ENCODE measurements around the gene TULP1. TPM values are rescaled to one million over a fixed set of nuclear protein-coding genes. Genes with fewer than 3 reads are reported as not detected.

Gene TULP1
- total and polyA plus RNA-seq, 2 of the 8 experiments (the other 6 are each of a cell fraction or from before 2014, with no cell fraction given) = 3.2 to 6.8 TPM

DNA sequence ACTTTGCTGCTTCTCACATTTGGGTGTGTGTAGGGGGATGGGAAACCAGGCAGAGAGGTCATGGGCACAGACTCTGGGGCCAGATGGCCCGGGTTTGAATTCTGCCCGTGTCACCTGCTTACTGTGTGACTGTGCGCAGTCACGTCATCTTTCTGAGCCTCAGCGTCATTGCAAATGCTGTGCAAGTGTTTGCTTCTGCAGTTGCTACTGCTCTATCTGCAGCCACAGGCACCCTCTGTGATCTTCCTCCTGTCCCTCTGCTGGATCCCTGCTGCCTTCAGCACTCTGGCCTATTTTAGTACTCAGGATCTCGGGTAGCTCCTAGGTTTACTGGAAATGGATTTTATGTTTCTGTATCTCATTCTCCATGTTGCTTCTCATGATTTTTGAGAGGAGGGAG, 40.6 kb upstream of the TULP1 start:
- H3K23me2 ChIP-seq (ENCODE audit: low read depth, low read length) = no peaks in the 10 kb centered on the region
- H3K4me3 ChIP-seq (ENCODE audit: extremely low read depth in 1 of 4, insufficient read depth in 2 of 4, low read depth in 3 of 4, low read length in 4 of 4) = no peak overlapping the region
- DNase-seq (ENCODE audit: low read depth in 1 of 2, low spot score in 2 of 2) (no peak), FAIRE-seq (no peak)
- H3K9me3 ChIP-seq (ENCODE audit: insufficient read depth in 2 of 2, low read depth in 1 of 2, low read length in 1 of 2) = no peaks in the 10 kb centered on the region
- H3K4me1 ChIP-seq (replicated peaks in 1 of 4; ENCODE audit: control insufficient read depth in 3 of 4, insufficient read depth in 4 of 4, low read length in 3 of 4) = no peaks in the 10 kb centered on the region
- H4K91ac ChIP-seq (replicated peaks; ENCODE audit: insufficient read length, low read length) = no peak overlapping the region
- no peaks in the 10 kb centered on the region for H4K20me1 ChIP-seq (replicated peaks in 1 of 2; ENCODE audit: control insufficient read depth in 1 of 2, insufficient read depth in 2 of 2, low read length in 2 of 2)
- no peak overlapping the region for H3K56ac ChIP-seq (replicated peaks; ENCODE audit: insufficient read length, low read depth, low read length)
- no peak overlapping the region; a peak in 1 of 7 replicates for H3K9ac ChIP-seq (replicated peaks in 1 of 4; ENCODE audit: extremely low read depth in 1 of 4, low read depth in 3 of 4, low read length in 3 of 4)
- H2BK12ac ChIP-seq (ENCODE audit: low read depth, low read length) = no peak overlapping the region
- H3K27me3 ChIP-seq (replicated peaks in 1 of 4; ENCODE audit: control insufficient read depth in 3 of 4, extremely low read depth in 1 of 4, insufficient read depth in 3 of 4, low read length in 3 of 4) = no peaks in the 10 kb centered on the region
- H3K18ac ChIP-seq (ENCODE audit: extremely low read depth, low read length) = no peak overlapping the region
- no peak overlapping the region for H4K5ac ChIP-seq (ENCODE audit: insufficient read length, low read depth, low read length)
- no peaks in the 10 kb centered on the region for H3K79me2 ChIP-seq (ENCODE audit: control insufficient read depth in 1 of 2, insufficient read depth in 2 of 2, low read length in 2 of 2)
- H3K79me1 ChIP-seq (ENCODE audit: low read depth, low read length) = no peaks in the 10 kb centered on the region
- CTCF ChIA-PET (ENCODE audit: partially characterized antibody) = interaction anchor here (0.6 to 24.0 kb wide), 18 partner anchors 9 to 265 kb away, joined by 3 to 521 read pairs (median 4); partner anchors contain the start of gene ARMC12
- no peak overlapping the region for H3K4ac ChIP-seq (replicated peaks; ENCODE audit: insufficient read length, low read depth, low read length)
- H4K8ac ChIP-seq (ENCODE audit: extremely low read depth, insufficient read depth, low read length) = no peak overlapping the region
- H3K23ac ChIP-seq (ENCODE audit: insufficient read length) = no peak overlapping the region
- H2BK5ac ChIP-seq (ENCODE audit: low read depth, low read length) = no peak overlapping the region
- H2AFZ ChIP-seq (ENCODE audit: low read length) = no peak overlapping the region
- H2AK5ac ChIP-seq (ENCODE audit: low read depth, low read length) = no peak overlapping the region
- no peak overlapping the region for H2BK120ac ChIP-seq (replicated peaks; ENCODE audit: low read depth, low read length)
- no peaks in the 10 kb centered on the region for H3K36me3 ChIP-seq (ENCODE audit: control insufficient read depth in 2 of 4, insufficient read depth in 4 of 4, low read length in 3 of 4)
- no peak overlapping the region for H3K14ac ChIP-seq (ENCODE audit: insufficient read length)
- POLR2A ChIA-PET (ENCODE audit: partially characterized antibody) = interaction anchor here (0.6 to 1.7 kb wide), 4 partner anchors 33 to 96 kb away, joined by 3 to 4 read pairs (median 4); partner anchors contain the start of gene RPL10A
- H2BK20ac ChIP-seq (ENCODE audit: low read length) = no peak overlapping the region
- H3K4me2 ChIP-seq (ENCODE audit: insufficient read depth in 1 of 2, low read depth in 2 of 2, low read length in 2 of 2) = no peak overlapping the region
- no peak for TF ChIP-seq CREB1 (IDR thresholded peaks at IDR 0.05)
- TF ChIP-seq SP2 (IDR thresholded peaks at IDR 0.05; ENCODE audit: low read length) = no peak
- no peak for TF ChIP-seq RXRA (IDR thresholded peaks at IDR 0.05; ENCODE audit: insufficient read depth, low read depth, low read length)
- no peak for TF ChIP-seq CTBP2 (IDR thresholded peaks at IDR 0.05; ENCODE audit: borderline replicate concordance, insufficient read depth, insufficient read length, low read length)
- TF ChIP-seq HDAC2 (IDR thresholded peaks at IDR 0.05; ENCODE audit: borderline replicate concordance in 1 of 2, low read depth in 2 of 2, low read length in 2 of 2) = no peak
- TF ChIP-seq SRF (IDR thresholded peaks at IDR 0.05; ENCODE audit: low read depth, low read length) = no peak
- TF ChIP-seq HDAC6 (IDR thresholded peaks at IDR 0.05; ENCODE audit: low read depth, low read length) = no peak
- TF ChIP-seq RNF2 (IDR thresholded peaks at IDR 0.05; ENCODE audit: borderline replicate concordance, low read depth, low read length, missing control alignments, poor library complexity, severe bottlenecking) = no peak
- TF ChIP-seq GABPA (IDR thresholded peaks at IDR 0.05; ENCODE audit: borderline replicate concordance, insufficient read depth, low read length) = no peak
- no peak for TF ChIP-seq SP1 (IDR thresholded peaks at IDR 0.05; ENCODE audit: low read depth, low read length)
- TF ChIP-seq SIX5 (IDR thresholded peaks at IDR 0.05; ENCODE audit: low read depth, low read length) = no peak
- no peak for TF ChIP-seq FOSL1 (IDR thresholded peaks at IDR 0.05; ENCODE audit: insufficient read depth, low read depth, low read length)
- TF ChIP-seq SIRT6 (IDR thresholded peaks at IDR 0.05; ENCODE audit: low read length) = no peak
- H2BK15ac ChIP-seq (ENCODE audit: low read length) = no peak overlapping the region
- 93% methylated on average over 6 of the region's 6 CpGs; no CpG with 5 or more reads in 1 of the 2 experiments for WGBS, 2 experiments (ENCODE audit: extremely low coverage in 1 of 2, insufficient coverage in 1 of 2, insufficient read length in 1 of 2, insufficient replicate concordance in 2 of 2, low coverage in 1 of 2, low lambda C conversion rate in 2 of 2, missing lambda C conversion rate in 1 of 2)
- H3K27ac ChIP-seq (ENCODE audit: low read depth, low read length) = no peak overlapping the region
